Measurements from ENCODE around the gene LAMA5. TPM values are rescaled to one million over a fixed set of nuclear protein-coding genes. Genes with fewer than 3 reads are reported as not detected.

Gene LAMA5
- total RNA-seq, 1 donor from 2014 or later = 12.1 TPM

DNA sequence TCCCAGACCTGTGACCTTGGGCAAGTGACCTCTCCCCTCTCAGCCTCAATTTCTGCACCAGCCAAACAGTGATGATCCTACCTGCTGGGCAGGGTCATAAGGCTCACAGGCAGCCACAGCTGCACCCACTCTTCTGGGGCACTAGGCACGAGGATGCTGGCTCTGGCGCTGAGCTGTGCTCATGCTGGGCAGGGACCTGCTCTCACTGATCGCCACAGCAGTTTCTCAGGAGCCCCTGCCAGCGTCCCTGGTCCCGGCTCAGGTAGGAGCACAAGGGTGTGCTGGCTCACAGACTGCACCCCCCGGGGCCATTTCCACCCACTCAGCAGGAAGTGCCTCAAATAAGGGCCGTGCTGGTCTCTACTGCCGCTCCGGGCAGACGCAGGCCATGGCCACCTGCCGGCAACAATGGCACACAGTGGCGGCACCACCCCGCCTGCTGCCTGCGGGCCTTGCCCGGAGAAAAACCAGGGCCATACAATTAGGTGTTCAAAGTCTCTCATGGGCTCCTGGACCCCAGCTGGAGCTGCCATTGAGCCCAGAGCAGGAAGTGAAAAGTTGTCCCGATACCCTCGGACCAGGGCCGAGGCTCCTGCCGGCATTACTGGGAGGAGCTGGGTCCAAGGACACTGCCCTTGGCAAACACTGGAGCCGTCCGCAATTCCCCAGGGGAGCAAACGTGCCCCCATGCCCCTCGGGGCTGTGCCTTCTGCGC lies 44.5 kb upstream of the LAMA5 start:
- TF ChIP-seq, protein P1, sequence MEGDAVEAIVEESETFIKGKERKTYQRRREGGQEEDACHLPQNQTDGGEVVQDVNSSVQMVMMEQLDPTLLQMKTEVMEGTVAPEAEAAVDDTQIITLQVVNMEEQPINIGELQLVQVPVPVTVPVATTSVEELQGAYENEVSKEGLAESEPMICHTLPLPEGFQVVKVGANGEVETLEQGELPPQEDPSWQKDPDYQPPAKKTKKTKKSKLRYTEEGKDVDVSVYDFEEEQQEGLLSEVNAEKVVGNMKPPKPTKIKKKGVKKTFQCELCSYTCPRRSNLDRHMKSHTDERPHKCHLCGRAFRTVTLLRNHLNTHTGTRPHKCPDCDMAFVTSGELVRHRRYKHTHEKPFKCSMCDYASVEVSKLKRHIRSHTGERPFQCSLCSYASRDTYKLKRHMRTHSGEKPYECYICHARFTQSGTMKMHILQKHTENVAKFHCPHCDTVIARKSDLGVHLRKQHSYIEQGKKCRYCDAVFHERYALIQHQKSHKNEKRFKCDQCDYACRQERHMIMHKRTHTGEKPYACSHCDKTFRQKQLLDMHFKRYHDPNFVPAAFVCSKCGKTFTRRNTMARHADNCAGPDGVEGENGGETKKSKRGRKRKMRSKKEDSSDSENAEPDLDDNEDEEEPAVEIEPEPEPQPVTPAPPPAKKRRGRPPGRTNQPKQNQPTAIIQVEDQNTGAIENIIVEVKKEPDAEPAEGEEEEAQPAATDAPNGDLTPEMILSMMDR (IDR thresholded peaks at IDR 0.05) = no peak
- TF ChIP-seq EZH2phosphoT487 (IDR thresholded peaks at IDR 0.05) (no peak), EZH2 (IDR thresholded peaks at IDR 0.05) (no peak)
- Histone ChIP-seq H3K9ac (no peak overlapping the region), H3F3A (ENCODE audit: low read depth) (peaks cover 4% of the 10 kb centered on the region), H3K79me2 (ENCODE audit: low read depth) (no peaks in the 10 kb centered on the region), H3K9me3 (ENCODE audit: low read depth) (no peaks in the 10 kb centered on the region), H3K36me3 (no peaks in the 10 kb centered on the region), H3K4me2 (no peak overlapping the region), H3K4me3 (no peak overlapping the region), H3K4me1 (peaks cover 9% of the 10 kb centered on the region), H3K27me3 (peaks cover 27% of the 10 kb centered on the region), H3K27ac (no peak overlapping the region), H2AFZ (replicated peaks) (no peak overlapping the region), H4K20me1 (ENCODE audit: low read depth) (peaks cover under 1% of the 10 kb centered on the region)
- Mint-ChIP-seq H3K4me1 (peaks cover 3% of the 10 kb centered on the region), H3K27me3 (ENCODE audit: insufficient read depth, low read depth) (peaks cover 8% of the 10 kb centered on the region), H3K27ac (no peak overlapping the region), H3K9me3 (no peaks in the 10 kb centered on the region), H3K36me3 (no peaks in the 10 kb centered on the region), H3K4me3 (no peak overlapping the region)
- DNase-seq (ENCODE audit: low spot score) = no peak

DNA sequence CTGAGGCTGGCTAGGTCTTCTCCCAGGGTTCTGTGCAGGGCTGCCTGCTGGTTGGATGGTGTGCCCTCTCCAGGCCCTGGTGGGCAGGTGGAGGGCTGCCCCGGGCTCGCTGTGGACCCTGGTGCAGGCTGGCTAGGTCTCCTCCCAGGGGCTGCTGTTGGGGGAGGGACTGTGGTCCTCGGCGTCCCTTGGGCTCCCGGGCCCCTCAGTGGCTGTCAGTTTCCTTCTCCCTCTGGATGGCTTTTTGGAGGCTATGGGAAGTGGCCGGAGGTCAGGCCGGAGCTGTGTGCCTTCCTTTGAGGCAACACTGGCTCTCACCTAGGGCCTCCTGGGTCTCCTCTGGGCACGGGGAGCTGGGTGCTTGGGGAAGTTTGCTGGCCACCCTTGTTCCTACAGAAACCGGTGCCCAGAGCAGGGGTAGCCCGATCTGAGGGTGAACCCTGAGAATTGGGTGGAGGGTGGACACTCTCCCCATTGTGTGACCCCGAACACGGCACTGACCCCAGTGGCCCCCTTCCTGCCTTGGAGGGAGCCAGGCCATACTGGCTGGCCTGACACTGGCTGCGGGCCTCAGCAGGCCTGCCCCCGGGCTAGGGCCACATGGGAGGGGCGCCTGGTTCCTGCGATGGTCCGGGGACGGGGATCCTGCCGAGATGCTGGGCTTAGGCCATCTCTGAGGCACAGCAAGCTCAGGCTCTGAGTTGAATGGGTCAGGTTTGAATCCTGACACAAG lies 43.8 kb upstream of the LAMA5 start:
- Histone ChIP-seq H3K4me1 (peaks cover 13% of the 10 kb centered on the region), H3K27ac (no peak overlapping the region), H3K79me2 (ENCODE audit: low read depth) (no peaks in the 10 kb centered on the region), H3K9me3 (ENCODE audit: low read depth) (no peaks in the 10 kb centered on the region), H3K27me3 (peaks cover 27% of the 10 kb centered on the region), H2AFZ (replicated peaks) (no peak overlapping the region), H3K36me3 (no peaks in the 10 kb centered on the region), H3K4me3 (no peak overlapping the region), H3F3A (ENCODE audit: low read depth) (peaks cover 7% of the 10 kb centered on the region), H4K20me1 (ENCODE audit: low read depth) (peaks cover 7% of the 10 kb centered on the region), H3K9ac (no peak overlapping the region), H3K4me2 (peak overlapping the region; percentile 63)
- Mint-ChIP-seq H3K36me3 (no peaks in the 10 kb centered on the region), H3K4me3 (no peak overlapping the region), H3K27me3 (ENCODE audit: insufficient read depth, low read depth) (peaks cover 8% of the 10 kb centered on the region), H3K27ac (no peak overlapping the region), H3K4me1 (peaks cover 5% of the 10 kb centered on the region), H3K9me3 (no peaks in the 10 kb centered on the region)
- no peak for DNase-seq (ENCODE audit: low spot score)
- TF ChIP-seq, protein P1 (IDR thresholded peaks at IDR 0.05) = no peak
- TF ChIP-seq EZH2phosphoT487 (IDR thresholded peaks at IDR 0.05) (no peak), EZH2 (IDR thresholded peaks at IDR 0.05) (no peak)

DNA sequence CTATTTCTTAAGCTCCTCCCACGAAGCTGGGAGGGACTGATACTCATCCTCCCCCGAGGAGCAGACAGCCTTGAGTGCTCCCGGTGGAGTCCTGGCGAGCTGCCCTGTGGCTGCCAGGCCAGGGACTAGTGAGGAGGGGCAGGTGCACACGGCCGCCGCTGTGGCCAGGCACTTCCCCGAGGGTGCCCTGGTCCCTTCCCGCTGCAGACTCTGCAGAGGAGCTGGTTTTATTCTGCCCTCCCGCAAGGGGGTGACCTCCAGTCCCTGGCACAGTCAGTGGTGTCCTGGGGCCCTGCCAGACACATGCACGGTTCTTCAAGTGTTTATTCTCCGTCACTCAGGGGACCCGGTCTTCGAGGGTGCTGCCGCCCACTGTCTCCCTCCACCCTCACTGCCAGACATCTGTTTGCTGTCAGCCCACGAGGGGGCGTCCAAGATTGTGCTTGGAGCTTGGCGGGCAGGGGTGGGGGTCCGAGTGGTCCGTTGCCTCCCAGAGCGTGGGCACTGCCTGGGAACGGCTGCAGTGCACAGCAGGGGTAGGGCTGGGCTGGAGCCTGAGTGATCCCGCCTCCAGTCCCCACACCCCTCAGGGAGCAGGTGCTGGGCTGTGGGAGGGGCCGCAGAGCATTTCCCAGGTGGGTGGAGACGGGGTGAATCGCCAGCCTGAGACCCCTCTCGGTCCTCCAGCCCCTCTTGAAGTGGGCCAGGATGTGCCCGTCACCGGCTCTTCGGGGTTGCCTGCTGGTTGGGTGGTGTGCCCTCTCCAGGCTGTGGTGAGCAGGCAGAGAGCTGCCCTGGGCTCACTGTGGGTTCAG lies 43.0 kb upstream of the LAMA5 start:
- H3K27me3 Mint-ChIP-seq (ENCODE audit: insufficient read depth, low read depth) = peaks cover 8% of the 10 kb centered on the region
- Histone ChIP-seq H3K36me3 (no peaks in the 10 kb centered on the region), H3K27me3 (peaks cover 27% of the 10 kb centered on the region), H3K27ac (no peak overlapping the region), H3K4me3 (no peak overlapping the region), H3F3A (ENCODE audit: low read depth) (peaks cover 7% of the 10 kb centered on the region), H3K79me2 (ENCODE audit: low read depth) (no peaks in the 10 kb centered on the region), H3K4me1 (peaks cover 13% of the 10 kb centered on the region), H4K20me1 (ENCODE audit: low read depth) (peaks cover 14% of the 10 kb centered on the region), H3K9me3 (ENCODE audit: low read depth) (no peaks in the 10 kb centered on the region), H3K9ac (no peak overlapping the region), H3K4me2 (peak overlapping the region; percentile 63), H2AFZ (replicated peaks) (no peak overlapping the region)
- H3K4me3 Mint-ChIP-seq = peak overlapping the region; percentile 30
- no peak overlapping the region for H3K27ac Mint-ChIP-seq
- no peaks in the 10 kb centered on the region for H3K9me3 Mint-ChIP-seq
- TF ChIP-seq EZH2phosphoT487 (IDR thresholded peaks at IDR 0.05) = no peak
- no peak for TF ChIP-seq EZH2 (IDR thresholded peaks at IDR 0.05)
- TF ChIP-seq, protein P1 (IDR thresholded peaks at IDR 0.05) = peak; percentile 77
- H3K36me3 Mint-ChIP-seq = peaks cover 3% of the 10 kb centered on the region
- DNase-seq (ENCODE audit: low spot score) = peak; percentile 84
- H3K4me1 Mint-ChIP-seq = peaks cover 11% of the 10 kb centered on the region

Data from neural progenitor cell (in vitro differentiated cells).